CD4-positive, alpha-beta T cell treated with Interleukin-17A for 4 hours (primary cell): Measurements from ENCODE around the gene TIMM10B.

Source experiments
- DNase-seq: peaks from one replicate; pipeline ENCODE4 v3.0.0-alpha.2; 2020; ENCODE audit warnings: mixed read lengths

Gene TIMM10B

DNA sequence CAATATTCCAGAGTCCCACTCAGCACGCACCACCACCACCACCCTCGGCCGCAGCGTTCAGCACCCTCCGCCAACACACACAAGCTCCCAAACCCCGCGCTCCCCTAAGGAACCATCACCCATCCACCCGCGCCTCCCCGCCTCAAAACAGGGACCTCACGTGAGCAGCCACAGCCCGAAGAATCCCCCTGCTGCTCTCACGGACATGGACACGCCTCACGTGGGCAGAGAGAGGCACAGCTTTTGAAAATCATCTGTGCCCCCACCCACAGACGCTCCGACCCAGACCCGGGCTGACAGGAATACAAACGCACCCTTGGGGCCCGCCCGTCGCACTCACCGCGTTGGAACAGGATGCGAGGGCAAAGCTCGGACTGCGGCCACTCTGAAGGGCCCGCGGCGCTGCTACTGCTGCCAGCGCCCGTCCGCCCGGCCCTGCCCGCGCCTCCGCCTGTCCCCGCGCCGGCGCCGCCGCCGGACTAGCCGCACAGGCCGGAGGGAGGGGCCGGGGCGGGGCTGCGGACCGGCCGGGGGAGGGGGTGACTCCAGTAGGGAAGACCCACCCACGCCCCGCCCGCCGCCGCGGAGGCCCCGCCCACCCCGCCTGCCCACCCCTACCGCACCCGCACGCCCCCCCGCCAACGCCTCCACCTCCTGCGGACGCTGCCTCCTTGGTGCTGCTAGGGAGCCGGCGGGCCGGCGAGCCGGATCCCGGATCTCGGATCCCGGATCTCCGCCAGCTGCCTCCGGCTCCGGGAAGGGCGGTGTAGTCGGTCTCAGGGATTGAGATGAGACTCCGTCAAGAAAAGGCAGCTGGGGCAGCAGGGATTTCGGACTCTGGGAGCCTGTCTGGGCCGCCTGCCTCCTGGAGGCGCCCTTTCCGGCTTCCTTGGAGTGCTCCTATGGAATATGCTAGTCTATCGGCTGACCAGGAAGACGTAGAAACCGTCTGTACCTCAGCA lies 7.6 kb upstream of the TIMM10B start, which contains the start of gene TRIM3:
TSS of gene TRIM3 (minus strand) at position 491 of the 962 bp plus-strand sequence. CDS start 8,246 bp downstream, outside the sequence.
- peak; percentile 94 for DNase-seq

DNA sequence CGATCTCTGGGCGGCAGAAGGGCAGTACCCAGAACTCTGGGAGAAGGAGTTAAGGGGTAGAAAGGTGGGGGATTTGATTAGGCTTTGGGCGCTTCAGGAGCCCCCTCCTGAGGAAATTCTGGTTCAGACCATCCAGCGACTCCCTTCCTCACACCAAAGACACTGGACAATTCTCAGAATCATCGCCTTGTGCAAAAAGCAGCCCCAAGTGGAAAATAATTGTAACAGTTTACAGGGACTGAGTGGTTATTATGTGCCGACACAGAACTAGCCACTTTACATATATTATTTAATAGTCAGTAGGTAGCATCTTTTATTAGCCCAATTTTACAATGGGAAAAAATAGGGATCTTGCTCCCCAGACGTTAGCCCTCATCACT lies 6.9 kb upstream of the TIMM10B start:
- no peak for DNase-seq

DNA sequence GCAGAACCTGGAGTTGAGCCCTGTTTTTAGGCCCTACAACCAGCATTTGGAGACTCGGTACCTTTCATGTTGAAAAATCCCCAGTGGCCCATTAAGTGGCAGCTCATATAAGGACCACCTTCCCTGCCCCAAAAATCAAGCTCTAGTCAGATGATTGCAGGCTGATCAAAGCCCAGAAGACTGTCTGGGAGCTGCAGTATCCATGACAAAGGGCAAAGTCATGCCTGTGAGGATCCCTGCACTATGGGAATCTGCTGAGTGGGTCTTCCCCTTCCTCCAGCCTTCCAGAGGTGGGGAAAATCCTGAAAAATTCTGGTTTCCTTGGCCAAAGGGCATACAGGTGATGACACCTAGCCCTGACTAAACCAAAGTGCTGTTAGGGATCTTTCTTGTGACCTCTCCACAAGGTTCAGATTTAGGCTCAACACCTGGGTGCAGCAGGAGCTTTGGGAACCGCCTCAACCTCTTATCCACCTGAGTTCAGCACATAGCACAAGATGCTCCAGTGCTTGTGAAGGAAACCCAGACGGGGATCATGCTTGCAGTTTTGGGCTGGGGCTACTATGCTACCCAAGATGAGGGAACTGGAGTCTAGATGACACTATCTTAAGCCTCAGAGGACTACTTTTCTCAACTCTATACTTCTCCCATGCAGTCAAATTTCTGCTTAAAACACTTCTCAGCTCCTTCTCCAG lies 6.3 kb upstream of the TIMM10B start:
- DNase-seq = no peak

DNA sequence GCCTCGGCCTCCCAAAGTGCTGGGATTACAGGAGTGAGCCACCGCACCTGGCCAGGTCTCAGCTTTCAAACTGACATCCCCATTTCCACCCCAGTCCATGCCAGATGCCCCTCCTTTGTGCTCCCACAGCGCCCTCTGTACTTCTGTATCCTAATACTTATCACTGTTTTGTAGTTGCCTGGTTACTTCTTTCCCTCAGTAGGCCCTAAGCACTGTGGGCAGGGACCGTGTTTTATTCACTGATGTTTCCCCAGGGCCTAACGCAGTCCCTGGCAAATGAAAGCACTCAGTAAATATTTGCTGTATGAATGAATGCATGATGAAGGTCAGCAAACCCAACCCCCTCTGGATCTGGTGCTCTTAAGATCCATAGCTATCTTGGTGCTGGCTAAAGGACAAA lies 5.4 kb upstream of the TIMM10B start:
- no peak for DNase-seq

DNA sequence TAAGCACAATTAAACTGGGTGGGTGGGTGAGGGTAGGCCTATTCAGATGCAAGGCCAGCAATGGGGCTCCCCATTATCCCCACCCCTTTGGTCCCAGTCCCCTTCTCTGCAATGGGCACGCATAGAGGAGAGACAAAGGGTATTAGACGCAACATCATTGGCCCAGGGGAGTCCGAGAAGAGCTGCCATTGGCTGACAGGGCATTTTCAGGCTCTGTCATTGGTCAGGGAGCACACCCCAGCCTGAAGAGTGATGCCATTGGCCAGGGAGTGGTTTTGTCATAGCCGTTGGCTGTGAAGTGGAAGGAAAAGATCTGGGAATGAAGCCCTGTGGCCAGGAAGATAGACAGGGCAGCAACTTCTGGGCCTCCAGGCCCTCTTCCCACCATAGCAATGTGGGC lies 4.7 kb upstream of the TIMM10B start:
- DNase-seq = no peak

DNA sequence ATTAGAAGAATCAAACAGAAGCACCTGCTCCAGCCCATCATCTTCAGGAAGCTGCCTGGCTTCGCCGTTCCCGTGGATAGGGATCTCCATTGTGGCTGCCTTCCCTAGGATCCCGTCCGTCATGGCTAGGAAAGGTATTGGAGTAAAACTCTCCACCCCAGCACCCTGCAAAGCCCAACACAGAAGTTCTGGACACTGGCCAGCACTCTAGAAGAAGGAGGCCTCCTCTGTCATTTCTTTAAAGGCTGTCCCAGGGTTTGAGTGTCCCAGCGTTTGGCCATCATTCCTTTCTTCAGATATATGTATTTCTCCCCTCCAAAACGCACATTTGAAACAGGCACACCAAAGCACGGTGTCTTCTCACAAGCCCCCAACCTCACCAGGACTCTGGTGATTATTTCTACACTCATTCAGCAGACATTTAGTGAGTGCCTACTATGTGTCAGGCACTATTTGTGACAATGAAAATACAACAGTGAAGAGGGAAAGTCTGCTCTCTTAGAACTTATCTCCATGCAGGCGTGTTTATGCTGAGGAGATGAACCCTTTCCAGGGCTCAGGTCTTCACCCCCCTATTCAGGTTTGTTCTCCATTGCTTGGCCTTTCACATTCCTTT lies 894 bp upstream of the TIMM10B start:
- no peak for DNase-seq

DNA sequence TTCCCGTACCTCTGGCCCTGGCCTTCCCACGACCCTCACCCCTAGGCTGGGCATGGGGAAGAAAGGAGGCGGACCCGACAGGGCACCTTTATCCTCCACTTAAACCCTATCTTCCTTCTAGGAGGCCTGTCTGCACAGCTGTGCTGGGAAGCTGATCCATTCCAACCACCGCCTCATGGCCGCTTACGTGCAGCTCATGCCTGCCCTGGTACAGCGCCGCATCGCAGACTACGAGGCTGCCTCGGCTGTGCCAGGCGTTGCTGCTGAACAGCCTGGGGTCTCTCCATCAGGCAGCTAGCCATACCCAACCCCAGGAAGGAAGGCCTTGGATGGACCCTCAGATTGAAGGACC lies 599 bp downstream of the TIMM10B start:
- no peak for DNase-seq

DNA sequence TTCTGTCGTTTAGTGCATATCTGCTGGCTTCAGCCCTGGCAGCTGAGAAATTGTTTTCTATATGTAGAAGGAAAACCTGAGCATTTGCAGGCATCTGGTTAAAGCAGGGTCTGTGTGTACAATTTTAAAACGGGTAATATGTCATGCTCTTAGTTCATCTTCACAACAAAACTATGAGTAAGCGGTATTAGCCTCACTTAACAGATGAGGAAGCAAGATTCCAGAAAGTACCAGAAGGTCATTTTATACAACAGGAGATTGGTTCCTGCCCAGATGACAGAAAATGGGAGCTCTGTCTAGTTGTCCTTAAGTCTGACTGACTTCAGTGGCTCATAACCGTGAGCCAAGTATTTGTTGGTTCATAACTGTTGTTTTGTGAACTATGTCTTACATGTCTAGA lies 1.1 kb downstream of the TIMM10B start:
- no peak for DNase-seq

DNA sequence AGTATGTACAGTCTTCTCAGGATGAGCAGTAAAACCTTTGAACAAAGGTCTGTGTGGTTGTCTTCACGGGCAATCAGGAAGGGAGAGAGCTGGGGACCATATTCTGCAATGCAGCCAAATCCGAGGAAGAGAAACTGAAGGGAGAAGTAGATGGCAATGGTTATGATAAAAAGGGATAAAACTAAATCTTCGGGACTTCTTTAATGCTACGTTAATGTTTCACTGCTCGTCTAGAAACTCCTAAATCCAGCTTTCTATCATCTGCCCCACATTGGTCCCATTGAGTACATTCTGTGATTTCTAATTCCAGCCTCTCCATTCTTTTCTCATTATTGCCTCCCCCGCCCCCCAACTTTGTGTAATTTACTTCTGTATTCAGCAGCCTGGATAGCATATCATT lies 1.7 kb downstream of the TIMM10B start:
- no peak for DNase-seq

DNA sequence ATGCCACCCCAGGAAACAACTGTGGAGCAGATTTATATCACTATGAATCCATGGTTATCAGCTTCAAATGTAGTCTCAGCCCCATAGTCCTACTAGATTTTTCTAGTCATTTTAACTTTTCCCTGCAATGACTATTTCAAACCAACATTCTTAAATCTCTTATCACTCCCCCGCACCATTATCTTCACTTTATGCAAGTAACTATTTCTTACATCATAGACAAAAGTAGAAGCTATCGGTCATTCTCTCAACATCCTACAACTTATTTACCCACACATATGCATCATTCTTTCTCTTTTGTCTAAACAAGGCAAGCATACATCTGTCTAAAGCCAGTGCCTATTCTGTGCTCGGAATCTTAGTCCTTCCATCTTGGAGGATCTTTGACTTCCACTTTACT lies 4.4 kb downstream of the TIMM10B start:
- no peak for DNase-seq

DNA sequence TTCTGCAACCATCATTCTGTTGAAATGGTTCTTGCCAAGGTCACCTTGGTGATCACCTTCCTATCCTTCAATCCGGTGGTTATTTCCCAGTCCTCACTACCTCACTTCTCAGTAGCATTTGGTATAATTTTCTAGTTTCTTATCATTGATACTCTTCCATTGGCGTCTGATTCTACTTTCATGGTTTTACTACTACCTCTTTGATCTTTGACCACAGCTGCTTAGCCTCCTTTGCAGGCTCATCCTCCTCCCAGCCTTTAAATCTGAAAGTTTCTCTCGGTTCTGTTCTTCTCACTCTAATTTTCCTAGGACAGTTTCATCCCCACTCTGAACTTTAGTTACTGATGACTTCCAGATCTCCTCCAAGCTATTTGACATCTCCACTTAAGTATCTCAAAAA lies 5.0 kb downstream of the TIMM10B start:
- DNase-seq = no peak

DNA sequence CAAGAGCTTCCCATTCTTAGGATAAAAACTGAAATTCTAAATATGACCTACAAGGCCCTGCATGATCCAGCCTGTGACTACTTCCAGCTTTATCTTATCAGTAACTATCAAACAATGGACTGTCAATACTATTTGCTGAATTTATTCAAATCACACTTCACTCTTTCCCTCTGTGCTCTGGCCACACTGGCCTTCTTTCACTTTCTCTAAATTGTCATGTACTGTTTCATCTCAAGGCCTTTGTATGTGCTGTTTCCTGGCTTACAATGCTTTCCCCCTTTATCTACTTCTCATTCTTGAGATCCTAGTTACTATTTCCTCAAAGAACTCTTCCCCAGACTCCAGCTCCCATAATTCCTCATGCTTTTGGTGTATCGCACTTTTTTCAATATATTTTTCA lies 5.6 kb downstream of the TIMM10B start:
- DNase-seq = no peak

DNA sequence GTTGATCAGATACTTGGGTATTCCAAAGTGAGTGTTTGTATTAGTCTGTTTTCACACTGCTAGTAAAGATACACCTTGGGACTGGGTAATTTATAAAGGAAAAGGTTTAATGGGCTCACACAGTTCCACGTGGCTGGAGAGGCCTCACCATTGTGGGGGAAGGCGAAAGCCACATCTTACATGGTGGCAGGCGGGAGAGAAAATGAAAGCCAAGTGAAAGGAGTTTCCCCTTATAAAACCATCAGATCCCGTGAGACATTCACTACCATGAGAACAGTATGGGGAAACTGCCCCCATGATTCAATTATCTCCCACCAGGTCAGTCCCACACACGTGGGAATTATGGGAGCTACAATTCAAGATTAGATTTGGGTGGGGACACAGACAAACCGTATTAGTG lies 7.0 kb downstream of the TIMM10B start:
- no peak for DNase-seq

DNA sequence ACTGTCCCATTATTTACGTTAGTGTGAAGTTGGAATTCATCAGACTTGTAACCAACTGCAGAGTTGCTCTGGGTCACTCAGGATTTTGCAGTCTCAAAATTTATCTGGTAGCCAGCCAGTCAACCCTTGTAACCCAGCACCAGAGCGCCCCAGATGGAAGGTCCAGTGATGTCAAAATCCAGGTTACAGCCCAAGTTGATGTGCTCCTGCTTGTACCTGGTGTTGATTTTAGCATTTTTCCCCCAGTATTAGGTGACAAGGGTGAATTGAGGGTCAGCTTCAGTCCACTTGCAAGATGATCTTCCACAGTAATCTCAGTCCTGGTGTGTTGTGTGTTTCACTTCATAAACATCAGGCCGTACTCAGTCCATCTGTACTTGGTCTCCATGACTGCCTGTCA lies 7.5 kb downstream of the TIMM10B start:
- DNase-seq = no peak

DNA sequence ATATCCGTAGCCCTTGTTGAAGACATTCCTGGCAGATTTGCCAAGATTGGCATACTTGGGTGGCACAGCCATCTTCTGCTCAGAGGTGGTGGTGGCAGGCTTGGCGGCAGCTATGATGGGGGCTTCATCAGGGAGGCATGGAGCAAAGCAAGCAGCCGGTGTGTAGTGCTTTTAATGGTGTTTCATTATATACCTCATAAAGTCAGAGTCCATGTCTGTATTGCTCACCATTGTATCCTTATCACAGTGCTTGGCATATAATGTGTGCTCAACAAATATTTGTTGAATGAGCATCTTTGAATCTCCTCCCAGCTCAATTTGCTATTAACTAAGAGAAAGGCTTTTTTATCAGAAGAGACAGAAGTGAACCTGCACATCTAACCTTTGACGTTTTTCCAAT lies 8.0 kb downstream of the TIMM10B start:
- DNase-seq = no peak

DNA sequence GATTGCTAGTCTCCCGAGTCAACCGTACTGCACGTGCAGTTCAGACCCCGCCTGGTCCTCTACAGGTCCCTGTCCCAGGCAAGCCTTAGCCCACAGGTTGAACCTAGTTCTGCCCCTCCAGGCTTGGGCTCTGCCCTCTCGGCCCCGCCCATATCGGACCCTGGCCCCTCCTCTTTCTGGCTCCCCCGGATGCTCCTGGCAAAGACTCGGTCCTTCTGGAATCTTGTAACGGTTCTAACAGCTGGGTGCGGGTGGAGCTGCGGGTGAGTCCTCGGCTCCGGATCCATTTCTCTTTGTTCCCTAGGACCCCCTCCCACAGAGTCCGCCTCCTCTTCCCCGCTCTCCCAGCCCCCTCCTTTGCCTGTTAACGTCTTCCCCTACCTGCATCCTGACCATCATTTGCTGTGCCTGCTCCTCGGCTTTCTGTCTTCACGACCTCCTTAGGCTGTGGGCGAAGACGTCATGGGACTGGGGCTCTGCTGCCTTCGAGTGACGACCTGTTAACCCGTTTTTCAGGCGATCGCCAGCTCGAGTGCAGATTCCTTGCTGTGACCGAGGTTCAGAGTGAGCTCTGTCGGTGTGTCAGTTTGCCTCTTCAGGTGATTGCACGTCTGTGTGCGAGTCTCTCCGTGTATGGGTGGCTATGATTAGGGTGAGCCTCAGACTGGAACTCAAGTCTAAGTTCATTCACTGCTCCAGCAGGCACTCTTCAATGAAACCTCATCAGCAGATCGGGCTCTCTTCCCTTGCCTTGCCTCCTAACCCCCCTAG lies 16.0 kb downstream of the TIMM10B start, which contains the start of gene DNHD1:
TSS of gene DNHD1 (plus strand) at position 212 of the 771 bp plus-strand sequence. CDS start 936 bp downstream, outside the sequence.
- no peak for DNase-seq

DNA sequence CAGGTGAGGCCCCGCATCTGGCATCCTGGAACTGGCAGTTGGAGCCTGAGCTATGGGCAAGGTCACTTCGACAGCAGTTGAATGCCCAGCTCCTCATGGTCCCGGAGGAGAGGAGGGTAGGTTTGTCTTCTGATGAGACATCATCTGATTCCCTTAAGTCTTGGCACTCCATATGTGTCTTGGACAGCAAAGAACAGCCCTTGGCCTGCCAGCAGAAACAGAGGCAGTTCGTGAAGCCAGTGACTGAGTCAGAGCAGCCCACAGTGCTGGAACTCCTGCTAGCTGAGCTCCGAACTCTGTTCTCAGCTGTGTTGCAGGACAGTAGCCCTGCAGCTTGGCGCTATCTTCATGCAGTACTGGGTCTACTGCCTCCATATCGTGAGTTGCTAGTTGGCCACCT lies 16.8 kb downstream of the TIMM10B start:
- no peak for DNase-seq

DNA sequence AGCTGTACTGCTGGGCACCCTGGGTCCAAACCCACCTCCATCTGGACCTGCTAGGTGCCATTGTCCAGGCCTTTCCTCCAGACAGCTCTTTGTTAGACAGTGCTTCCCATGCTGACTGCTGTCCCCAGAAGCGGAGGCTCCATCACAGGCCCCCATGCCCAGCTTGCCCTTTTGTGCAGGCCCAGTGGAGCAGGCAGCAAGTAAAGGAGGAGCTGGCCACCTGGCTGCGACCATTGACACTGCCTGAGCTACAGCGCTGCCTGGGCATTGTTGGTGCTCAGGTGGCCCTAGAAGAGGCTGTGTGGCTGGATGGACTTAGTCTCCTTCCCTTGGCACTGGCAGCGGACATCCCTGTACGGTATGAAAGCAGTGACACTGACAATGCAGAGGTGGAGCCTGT lies 17.2 kb downstream of the TIMM10B start:
- DNase-seq = no peak

DNA sequence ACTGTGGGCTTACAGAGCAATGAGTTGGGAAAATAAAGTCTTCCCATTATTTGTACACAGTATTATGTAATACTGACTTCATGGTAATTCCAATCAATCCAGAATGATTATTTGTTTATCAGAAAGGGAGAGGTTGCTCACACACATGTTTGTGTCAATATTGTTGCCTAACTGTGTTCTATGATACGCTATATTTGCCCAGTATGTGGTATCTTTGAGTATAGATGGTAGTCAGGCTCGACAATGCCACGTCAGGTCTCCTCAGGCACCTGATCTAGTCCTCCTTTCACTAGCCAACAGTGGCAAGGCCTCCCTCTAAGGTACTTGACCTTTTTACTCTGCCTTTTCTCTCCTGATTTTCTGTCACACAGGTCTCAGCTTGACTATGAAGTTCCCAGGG lies 21.1 kb downstream of the TIMM10B start:
- DNase-seq = no peak

DNA sequence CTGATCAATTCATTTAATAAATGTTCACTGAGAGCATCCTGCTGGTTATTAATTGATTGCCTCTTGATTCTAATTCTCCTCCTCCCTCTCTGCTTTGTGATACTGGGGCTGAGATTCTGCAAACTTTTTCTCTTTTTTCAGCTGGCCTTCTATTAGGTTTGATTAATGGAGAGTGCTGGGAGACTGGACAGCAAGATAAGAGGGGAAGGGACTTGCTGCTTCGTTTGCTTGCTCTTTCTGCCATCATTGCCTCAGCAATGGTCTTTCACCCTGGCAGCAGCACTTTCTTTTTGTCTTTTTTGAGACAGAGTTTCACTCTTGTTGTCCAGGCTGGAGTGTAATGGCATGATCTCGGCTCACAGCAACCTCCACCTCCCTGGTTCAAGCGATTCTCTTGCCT lies 22.9 kb downstream of the TIMM10B start:
- DNase-seq = no peak

DNA sequence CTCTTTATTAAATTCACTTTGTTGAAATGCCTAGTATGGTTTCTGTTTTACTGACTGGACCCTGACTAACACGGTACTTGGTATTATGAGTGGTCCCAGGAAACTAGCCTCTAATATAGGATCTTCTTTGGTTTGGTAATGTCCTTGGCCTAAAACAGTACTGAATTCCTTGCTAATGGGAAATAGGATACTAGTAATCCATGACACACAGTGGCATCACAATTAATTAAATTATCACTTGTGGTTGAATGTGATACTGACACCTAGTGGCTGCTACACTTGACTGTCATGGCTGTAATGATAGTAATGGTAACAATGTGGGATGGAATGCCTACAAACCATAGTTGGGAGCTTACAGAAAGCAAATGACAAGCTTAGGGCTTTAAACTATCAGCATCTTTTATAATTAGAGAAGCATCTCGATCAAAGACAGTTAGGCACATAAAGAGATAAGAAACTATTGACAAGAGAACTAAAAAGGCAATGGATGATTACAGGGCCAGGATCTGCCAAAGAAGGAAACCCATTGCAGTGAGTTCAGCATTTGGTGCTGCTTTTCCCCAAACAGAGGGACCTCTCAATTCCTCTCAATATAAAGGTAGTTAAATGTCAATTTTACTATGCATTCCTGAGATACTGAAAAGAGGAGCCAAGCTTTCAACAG lies 24.4 kb downstream of the TIMM10B start:
- DNase-seq = peak; percentile 21

DNA sequence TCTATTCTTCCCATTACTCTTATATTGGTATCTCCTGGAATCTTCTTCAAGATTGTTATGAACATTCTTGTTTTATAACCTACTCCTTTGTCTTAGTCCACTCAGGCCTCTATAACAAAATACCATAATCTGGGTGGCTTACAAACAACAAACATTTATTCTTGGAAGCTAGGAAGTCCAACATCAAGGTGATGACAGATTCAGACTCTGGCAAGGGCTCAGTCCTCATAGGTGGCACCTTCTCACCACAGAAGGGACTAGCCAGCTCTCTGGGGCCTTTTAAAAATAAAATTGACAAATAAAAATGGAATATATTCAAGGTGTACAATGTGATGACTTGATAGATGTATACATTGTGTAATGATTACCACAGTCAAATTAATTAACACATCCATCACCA lies 35.6 kb downstream of the TIMM10B start:
- no peak for DNase-seq
